GM19239 (cell line): ENCODE results near the gene PPP2R5B.

ENCODE experiments used
- DNase-seq: peaks from one replicate; pipeline ENCODE4 v3.0.0; 2011; ENCODE audit warnings: low spot score; ENCODE audit not compliant: insufficient read length
- FAIRE-seq: peaks from 2 replicates; lab custom pipeline; 2011; peaks lifted over from hg19 to GRCh38; lab: Jason Lieb, UNC

The PPP2R5B gene

GRCh38 chr11:64888406-64888728 is 36.1 kb upstream of the PPP2R5B start:
- no peak for FAIRE-seq

GRCh38 chr11:64888729-64889511 is 35.6 kb upstream of the PPP2R5B start:
- FAIRE-seq: no peak
- no peak for DNase-seq

More at GRCh38 chr11:64888406-64888728, 36.1 kb upstream of the PPP2R5B start:
- no peak for DNase-seq

- no peak for DNase-seq
- FAIRE-seq: no peak
Observed at GRCh38 chr11:64890522-64890939, 34.0 kb upstream of the PPP2R5B start.

- DNase-seq: no peak
- no peak for FAIRE-seq
Observed at GRCh38 chr11:64891215-64891848, 33.2 kb upstream of the PPP2R5B start.

GRCh38 chr11:64891880-64892279 is 32.6 kb upstream of the PPP2R5B start:
- no peak for FAIRE-seq
- DNase-seq: no peak

- FAIRE-seq: no peak
- no peak for DNase-seq
Observed at GRCh38 chr11:64892411-64892831, 32.1 kb upstream of the PPP2R5B start.

GRCh38 chr11:64892838-64893193 is 31.7 kb upstream of the PPP2R5B start:
- DNase-seq (no peak), FAIRE-seq (no peak)

GRCh38 chr11:64893194-64894069 is 31.1 kb upstream of the PPP2R5B start:
- FAIRE-seq: peak; percentile 89
- DNase-seq: peak; percentile 61

GRCh38 chr11:64894070-64894811 is 30.2 kb upstream of the PPP2R5B start:
- peak; percentile 97 for DNase-seq
- FAIRE-seq: peak; percentile 93

- DNase-seq (no peak), FAIRE-seq (no peak)
Observed at GRCh38 chr11:64894812-64895452, 29.6 kb upstream of the PPP2R5B start.

GRCh38 chr11:64896448-64897022 is 28.0 kb upstream of the PPP2R5B start:
- FAIRE-seq (no peak), DNase-seq (no peak)

GRCh38 chr11:64897381-64898075 is 27.0 kb upstream of the PPP2R5B start:
- no peak for FAIRE-seq
- DNase-seq: no peak

- no peak for FAIRE-seq
- DNase-seq: no peak
Observed at GRCh38 chr11:64898076-64898445, 26.4 kb upstream of the PPP2R5B start.

- FAIRE-seq: no peak
Observed at GRCh38 chr11:64898541-64898940, 25.9 kb upstream of the PPP2R5B start.

GRCh38 chr11:64900263-64900678 is 24.2 kb upstream of the PPP2R5B start:
- DNase-seq (no peak), FAIRE-seq (no peak)

More at GRCh38 chr11:64898541-64898940, 25.9 kb upstream of the PPP2R5B start:
- no peak for DNase-seq

- FAIRE-seq (no peak), DNase-seq (no peak)
Observed at GRCh38 chr11:64900774-64901173, 23.7 kb upstream of the PPP2R5B start.

- DNase-seq (no peak), FAIRE-seq (no peak)
Observed at GRCh38 chr11:64902102-64902900, 22.2 kb upstream of the PPP2R5B start.

GRCh38 chr11:64903291-64903833 is 21.1 kb upstream of the PPP2R5B start:
- FAIRE-seq (no peak), DNase-seq (no peak)
